H1 (cell line): ENCODE data around the gene NDUFAF3. TPM values are rescaled to one million over a fixed set of nuclear protein-coding genes. Genes with fewer than 3 reads are reported as not detected.

ENCODE experiments used
- CTCF ChIA-PET: fragments of 300-600 bp; sonication (Branson Sonifier 250); formaldehyde crosslinking; loops from one replicate; lab custom pipeline; 2021; ENCODE audit not compliant: partially characterized antibody; lab: Charles Lee
- POLR2A ChIA-PET: fragments of 300-600 bp; sonication (Branson Sonifier 250); formaldehyde crosslinking; loops from one replicate; lab custom pipeline; 2021; ENCODE audit warnings: inconsistent platforms; ENCODE audit not compliant: partially characterized antibody; lab: Charles Lee
- DNase-seq, 2 experiments: peaks; one replicate each; pipeline versions ENCODE4 v3.0.0 to v3.0.0-alpha.2; 2010 to 2022; ENCODE audit warnings: low spot score in 2 of 2, low read depth in 1 of 2, mixed read lengths in 1 of 2
- FAIRE-seq: peaks from 2 replicates; lab custom pipeline; 2011; peaks lifted over from hg19 to GRCh38; lab: Jason Lieb, UNC
- H2AFZ ChIP-seq: 2 replicates; pipeline ENCODE4 v1.8.1; 2012; ENCODE audit warnings: low read length, inconsistent platforms
- H2AK5ac ChIP-seq: 2 replicates; pipeline ENCODE4 v1.6.1; 2013; ENCODE audit warnings: low read depth, low read length
- H2BK120ac ChIP-seq: replicated peaks from 2 replicates; pipeline ENCODE3; 2013; ENCODE audit warnings: low read depth, low read length, inconsistent platforms
- H2BK12ac ChIP-seq: 2 replicates; pipeline ENCODE4 v1.6.1; 2013; ENCODE audit warnings: low read depth, low read length
- H2BK15ac ChIP-seq: 2 replicates; pipeline ENCODE4 v1.6.1; 2013; ENCODE audit warnings: low read length
- H2BK20ac ChIP-seq: 2 replicates; pipeline ENCODE4 v1.6.1; 2013; ENCODE audit warnings: low read length
- H2BK5ac ChIP-seq: 2 replicates; pipeline ENCODE4 v1.6.1; 2013; ENCODE audit warnings: low read depth, low read length
- H3K14ac ChIP-seq: 2 replicates; pipeline ENCODE4 v1.6.1; 2013; ENCODE audit warnings: inconsistent platforms; ENCODE audit not compliant: insufficient read length
- H3K18ac ChIP-seq: 2 replicates; pipeline ENCODE4 v1.6.1; 2013; ENCODE audit warnings: low read length; ENCODE audit errors: extremely low read depth
- H3K23ac ChIP-seq: 2 replicates; pipeline ENCODE4 v1.6.1; 2013; ENCODE audit warnings: inconsistent platforms; ENCODE audit not compliant: insufficient read length
- H3K23me2 ChIP-seq: 2 replicates; pipeline ENCODE4 v1.6.1; 2013; ENCODE audit warnings: low read depth, low read length
- H3K27ac ChIP-seq: 2 replicates; pipeline ENCODE4 v1.6.1; 2011; ENCODE audit warnings: low read depth, low read length, inconsistent platforms
- H3K27me3 ChIP-seq, 4 experiments: replicated peaks in 1 of 4; 1 replicate in 1 of 4; 2 replicates in 3 of 4; pipeline versions ENCODE4 v1.6.1 to v1.8.1; 2011 to 2013; ENCODE audit warnings: low read length in 3 of 4, mild to moderate bottlenecking in 3 of 4, inconsistent platforms in 2 of 4, mixed read lengths in 2 of 4, moderate library complexity in 1 of 4; ENCODE audit not compliant: control insufficient read depth in 3 of 4, insufficient read depth in 3 of 4; ENCODE audit errors: extremely low read depth in 1 of 4
- H3K36me3 ChIP-seq, 4 experiments: 2 replicates each; pipeline versions ENCODE4 v1.6.1 to v1.8.1; 2011 to 2013; ENCODE audit warnings: mild to moderate bottlenecking in 4 of 4, low read length in 3 of 4, moderate library complexity in 2 of 4, control low read depth in 1 of 4, inconsistent platforms in 1 of 4; ENCODE audit not compliant: insufficient read depth in 4 of 4, control insufficient read depth in 2 of 4
- H3K4ac ChIP-seq: replicated peaks from 2 replicates; pipeline ENCODE3; 2013; ENCODE audit warnings: low read length, low read depth, mixed read lengths, inconsistent platforms; ENCODE audit not compliant: insufficient read length
- H3K4me1 ChIP-seq, 4 experiments: replicated peaks in 1 of 4; 1 replicate in 1 of 4; 2 replicates in 3 of 4; pipeline versions ENCODE4 v1.6.1 to v1.8.1; 2011 to 2013; ENCODE audit warnings: low read length in 3 of 4, inconsistent platforms in 2 of 4, mixed read lengths in 1 of 4; ENCODE audit not compliant: insufficient read depth in 4 of 4, control insufficient read depth in 3 of 4
- H3K4me2 ChIP-seq, 2 experiments: 2 replicates each; pipeline versions ENCODE4 v1.6.1 to v1.8.1; 2011 to 2013; ENCODE audit warnings: low read depth in 2 of 2, low read length in 2 of 2, control low read depth in 1 of 2, inconsistent platforms in 1 of 2, mild to moderate bottlenecking in 1 of 2; ENCODE audit not compliant: insufficient read depth in 1 of 2
- H3K4me3 ChIP-seq, 4 experiments: fragments of 200-600, 300-600 bp in 1 of 4; sonication (generic), shearing (Covaris generic), sonication (Bioruptor Twin) in 1 of 4; 2 replicates each; pipeline versions ENCODE4 v1.5.1 to v1.8.1; 2011 to 2016; ENCODE audit warnings: low read length in 4 of 4, low read depth in 3 of 4, control low read depth in 2 of 4, inconsistent platforms in 2 of 4, mild to moderate bottlenecking in 2 of 4, mixed read lengths in 1 of 4, moderate library complexity in 1 of 4; ENCODE audit not compliant: insufficient read depth in 2 of 4; ENCODE audit errors: extremely low read depth in 1 of 4
- H3K56ac ChIP-seq: replicated peaks from 2 replicates; pipeline ENCODE3; 2013; ENCODE audit warnings: low read depth, mild to moderate bottlenecking, mixed read lengths, low read length, inconsistent platforms; ENCODE audit not compliant: insufficient read length
- H3K79me1 ChIP-seq: 2 replicates; pipeline ENCODE4 v1.6.1; 2013; ENCODE audit warnings: low read depth, low read length, control low read depth
- H3K79me2 ChIP-seq, 2 experiments: 2 replicates each; pipeline versions ENCODE4 v1.6.1 to v1.8.1; 2012 to 2013; ENCODE audit warnings: low read length in 2 of 2, mild to moderate bottlenecking in 2 of 2, inconsistent platforms in 1 of 2; ENCODE audit not compliant: insufficient read depth in 2 of 2, control insufficient read depth in 1 of 2
- H3K9ac ChIP-seq, 4 experiments: replicated peaks in 1 of 4; 1 replicate in 1 of 4; 2 replicates in 3 of 4; pipeline versions ENCODE4 v1.6.1 to v1.8.1; 2011 to 2013; ENCODE audit warnings: low read depth in 3 of 4, low read length in 3 of 4, control low read depth in 2 of 4, mild to moderate bottlenecking in 2 of 4, moderate library complexity in 2 of 4, inconsistent platforms in 1 of 4; ENCODE audit errors: extremely low read depth in 1 of 4
- H3K9me3 ChIP-seq, 2 experiments: 2 replicates each; pipeline versions ENCODE4 v1.6.1 to v1.8.1; 2012 to 2013; ENCODE audit warnings: mild to moderate bottlenecking in 2 of 2, moderate library complexity in 2 of 2, control low read depth in 1 of 2, inconsistent platforms in 1 of 2, low read depth in 1 of 2, low read length in 1 of 2, mixed read lengths in 1 of 2; ENCODE audit not compliant: insufficient read depth in 2 of 2
- H4K20me1 ChIP-seq, 2 experiments: replicated peaks in 1 of 2; 2 replicates each; pipeline versions ENCODE3 to v1.8.1; 2011 to 2013; ENCODE audit warnings: inconsistent platforms in 2 of 2, low read length in 2 of 2, mild to moderate bottlenecking in 1 of 2; ENCODE audit not compliant: insufficient read depth in 2 of 2, control insufficient read depth in 1 of 2
- H4K5ac ChIP-seq: 2 replicates; pipeline ENCODE4 v1.6.1; 2013; ENCODE audit warnings: low read length, low read depth, mixed read lengths, inconsistent platforms; ENCODE audit not compliant: insufficient read length
- H4K8ac ChIP-seq: 2 replicates; pipeline ENCODE4 v1.8.0; 2013; ENCODE audit warnings: mild to moderate bottlenecking, moderate library complexity, low read length, inconsistent platforms; ENCODE audit not compliant: insufficient read depth; ENCODE audit errors: extremely low read depth
- H4K91ac ChIP-seq: replicated peaks from 2 replicates; pipeline ENCODE3; 2013; ENCODE audit warnings: low read length, mixed read lengths, inconsistent platforms; ENCODE audit not compliant: insufficient read length
- CTBP2 ChIP-seq: IDR thresholded peaks from 2 replicates; pipeline ENCODE4 v1.7.0; 2011; ENCODE audit warnings: borderline replicate concordance, mild to moderate bottlenecking, moderate library complexity, mixed read lengths, low read length; ENCODE audit not compliant: insufficient read depth, insufficient read length
- MAX ChIP-seq: IDR thresholded peaks from 2 replicates; pipeline ENCODE4 v1.6.1; 2012; ENCODE audit warnings: inconsistent platforms
- RFX5 ChIP-seq: IDR thresholded peaks from 2 replicates; pipeline ENCODE4 v1.6.1; 2011; ENCODE audit warnings: low read depth, low read length, improper control_type of control experiment, borderline replicate concordance
- RXRA ChIP-seq: IDR thresholded peaks from 2 replicates; pipeline ENCODE4 v1.6.1; 2011; ENCODE audit warnings: low read depth, mild to moderate bottlenecking, low read length, moderate library complexity; ENCODE audit not compliant: insufficient read depth
- TAF1 ChIP-seq: IDR thresholded peaks from 2 replicates; pipeline ENCODE4 v1.6.1; 2011; ENCODE audit warnings: mild to moderate bottlenecking, low read depth, low read length
- YY1 ChIP-seq: IDR thresholded peaks from 2 replicates; pipeline ENCODE4 v1.6.1; 2011; ENCODE audit warnings: low read depth, mild to moderate bottlenecking, low read length
- ZNF274 ChIP-seq: IDR thresholded peaks from 2 replicates; pipeline ENCODE4 v1.7.0; 2012; ENCODE audit warnings: low read length, borderline replicate concordance; ENCODE audit errors: extremely low read depth
- WGBS, 2 experiments: shearing (Covaris generic) in 1 of 2; methylation state at CpG; one replicate each; pipeline versions ENCODE4 v1.1.6 to v1.1.7; 2013 to 2015; ENCODE audit warnings: low lambda C conversion rate in 2 of 2, mixed read lengths in 2 of 2, inconsistent platforms in 1 of 2, low coverage in 1 of 2, missing lambda C conversion rate in 1 of 2; ENCODE audit not compliant: insufficient replicate concordance in 2 of 2, insufficient coverage in 1 of 2, insufficient read length in 1 of 2; ENCODE audit errors: extremely low coverage in 1 of 2, missing lambda C conversion rate in 1 of 2; 5-methylcytosine and 5-hydroxymethylcytosine counted together
- long read RNA-seq, 2 experiments: library from RNA in 1 of 2; library from capped mRNA in 1 of 2; stranded (forward); transcript quantifications; one replicate each; pipeline ENCODE4 v2.0.0, GENCODE V29; 2021; ENCODE audit warnings: inconsistent platforms in 1 of 2
- polyA minus RNA-seq, 3 experiments: library from RNA; depleted of rRNA, polyadenylated mRNA; stranded (reverse); fragments of >200 nt; gene quantifications; 1 replicate in 2 of 3; 2 replicates in 1 of 3; pipeline ENCODE4 v1.2.3, GENCODE V29; 2011
- polyA plus RNA-seq, 7 experiments: library from polyadenylated mRNA; depleted of rRNA in 3 of 7; stranded (reverse) in 5 of 7; unstranded in 2 of 7; fragments of >200 nt in 5 of 7; fragments of 200-250 nt in 2 of 7; gene quantifications; 1 replicate in 5 of 7; 2 replicates in 1 of 7; 4 replicates in 1 of 7; pipeline versions ENCODE4 v1.2.1 to v1.2.3, GENCODE V29; 2011 to 2013; ENCODE audit warnings: missing spikeins in 2 of 7, mixed read lengths in 2 of 7
- total RNA-seq: library from RNA; stranded (reverse); fragmentation: NEBNext Ultra II Directional; extraction: Animal tissue kit (Norgen Biotek cat#: 25700); gene quantifications from 2 replicates; pipeline ENCODE4 v1.2.1, GENCODE V29; 2021

The NDUFAF3 gene
- total RNA-seq (26.2 and 27.8 TPM in 2 replicates), polyA plus RNA-seq (2011; rRNA removed) (45.5 and 52.1 TPM in 2 replicates), polyA minus RNA-seq (2011; rRNA and poly(A)+ RNA removed) (15.3 and 24.4 TPM in 2 replicates)
- 31.7 TPM for polyA plus RNA-seq (2011; cell fraction: cytosol; rRNA removed)
- polyA plus RNA-seq (2011; cell fraction: nucleus; rRNA removed): 38.4 TPM
- 10.4 to 48.0 TPM (median 37.5 TPM) in 4 replicates for polyA plus RNA-seq (2012, experiment 1 of 2)
- polyA plus RNA-seq (2012, experiment 2 of 2): 25.5 TPM
- 38.2 TPM for polyA plus RNA-seq (2013, experiment 1 of 2)
- 40.2 TPM for polyA plus RNA-seq (2013, experiment 2 of 2)
- 24.3 TPM for polyA minus RNA-seq (2011; cell fraction: cytosol; rRNA and poly(A)+ RNA removed)
- polyA minus RNA-seq (2011; cell fraction: nucleus; rRNA and poly(A)+ RNA removed): 52.4 TPM
- long read RNA-seq, experiment 1, transcript NDUFAF3-202 (5 exons, 2,012 nt): major isoform, 12 of 16 reads
- long read RNA-seq, experiment 1, partial matches to known transcripts: 0 of 16 reads
- long read RNA-seq, experiment 1, other reads (novel, unspliced or antisense): 1 of 16 reads
- long read RNA-seq, experiment 2, partial matches to known transcripts: 0 of 3 reads
- long read RNA-seq, experiment 2, other reads (novel, unspliced or antisense): 1 of 3 reads

- Histone ChIP-seq H2BK15ac (no peak within 1 kb of the TSS), H2BK120ac (no peak within 1 kb of the TSS), H3K9ac (peak within 1 kb of the TSS; percentile 94 to 96 (median 96)), H3K4me1 (peaks cover 0 to 21% (median 13%) of the 10 kb centered on the region in 4 experiments; a peak in 6 of 7 replicates), H3K79me2 (peaks cover 0 to 16% of the 10 kb centered on the region in 2 experiments; a peak in 1 of 4 replicates), H2BK5ac (peak within 1 kb of the TSS; percentile 98), H4K8ac (peak within 1 kb of the TSS; percentile 99), H3K23ac (no peak within 1 kb of the TSS), H3K36me3 (peaks cover 32 to 41% (median 35%) of the 10 kb centered on the region in 4 experiments), H3K14ac (no peak within 1 kb of the TSS), H3K4me3 (peak within 1 kb of the TSS; percentile 84 to 97 (median 95)), H4K91ac (peak within 1 kb of the TSS; percentile 29), H3K27ac (peak within 1 kb of the TSS; percentile 91), H2AK5ac (peak within 1 kb of the TSS; percentile 11; the same call in 1 of the 2 replicates), H2BK12ac (0 out of 2 replicates have a peak within 1 kb of the TSS, but pooled peaks have one; percentile 75), H3K79me1 (peaks cover 5% of the 10 kb centered on the region), H3K23me2 (peaks cover 32% of the 10 kb centered on the region), H3K4me2 (peak within 1 kb of the TSS; percentile 96 to 98), H3K18ac (peak within 1 kb of the TSS; percentile 90), H2AFZ (no peak within 1 kb of the TSS; the same call in 1 of the 2 replicates), H3K56ac (peak within 1 kb of the TSS; percentile 88), H2BK20ac (no peak within 1 kb of the TSS), H3K27me3 (no peaks in the 10 kb centered on the region; a peak in 1 of 7 replicates), H3K4ac (peak within 1 kb of the TSS; percentile 62), H4K5ac (peak within 1 kb of the TSS; percentile 90), H3K9me3 (no peaks in the 10 kb centered on the region), H4K20me1 (peaks cover 11 to 15% of the 10 kb centered on the region in 2 experiments)
- 3% methylated on average over 65 of the region's 83 CpGs; no CpG with 5 or more reads in 1 of the 2 experiments for WGBS, 2 experiments
- no peak for FAIRE-seq
- ChIA-PET POLR2A (interaction anchor here (0.7 to 38.8 kb wide), 20 partner anchors 9 to 390 kb away, joined by 3 to 1518 read pairs (median 6); partner anchors contain the start of genes DALRD3, IMPDH2, IP6K2 and KLHDC8B), CTCF (interaction anchor here (0.6 to 24.3 kb wide), 18 partner anchors 9 to 357 kb away, joined by 3 to 467 read pairs (median 4); partner anchors contain the start of genes P4HTM, QRICH1, USP19 and WDR6)
- DNase-seq: peak; percentile 82 to 98
- TF ChIP-seq MAX (peak; percentile 80), ZNF274 (no peak), YY1 (peak; percentile 89), RFX5 (no peak), TAF1 (peak; percentile 92), RXRA (no peak), CTBP2 (no peak)
These were observed at the start of gene NDUFAF3 for GRCh38 chr3:49021813-49022687. Gene NDUFAF3, plus strand, starts transcription at chr3:49022121. Its CDS starts 24 bp downstream, at chr3:49022145.
